NCI-H748 (cell line): ENCODE data around the gene TCF23.
A peak's percentile ranks its signal among the peaks of the same experiment; 100 is the strongest.
"Not testable (repeated sequence)": the region's sequence is repeated elsewhere in the genome, so short reads cannot be mapped to it uniquely, and the experiment has no call there.

Experiments used
- DNase-seq: peaks from one replicate; lab custom pipeline; 2025; ENCODE audit not compliant: unreplicated experiment; lab: John Stamatoyannopoulos, UW

The TCF23 gene

GRCh38 chr2:27154488-27154887 is 5.7 kb downstream of the TCF23 start:
- DNase-seq: no peak

GRCh38 chr2:27155069-27155520 is 6.3 kb downstream of the TCF23 start:
- no peak for DNase-seq

- no peak for DNase-seq
Measured at GRCh38 chr2:27158468-27158867, 9.7 kb downstream of the TCF23 start.

GRCh38 chr2:27159271-27159670 is 10.5 kb downstream of the TCF23 start:
- no peak for DNase-seq

- DNase-seq: no peak
Measured at GRCh38 chr2:27160191-27160590, 11.4 kb downstream of the TCF23 start.

- no peak for DNase-seq
Measured at GRCh38 chr2:27162151-27163121, 13.6 kb downstream of the TCF23 start.

GRCh38 chr2:27164960-27165763 is 16.4 kb downstream of the TCF23 start:
- DNase-seq: peak; percentile 24

- no peak for DNase-seq
Measured at GRCh38 chr2:27170581-27171337, 22.0 kb downstream of the TCF23 start.

GRCh38 chr2:27171351-27171848 is 22.6 kb downstream of the TCF23 start:
- DNase-seq: peak; percentile 40

- DNase-seq: no peak
Measured at GRCh38 chr2:27174638-27175037, 25.8 kb downstream of the TCF23 start.

- no peak for DNase-seq
Measured at GRCh38 chr2:27175330-27175729, 26.5 kb downstream of the TCF23 start.

GRCh38 chr2:27175781-27176180 is 27.0 kb downstream of the TCF23 start:
- DNase-seq: not testable (repeated sequence)

- DNase-seq: peak; percentile 7
Measured at GRCh38 chr2:27177441-27178351, 28.9 kb downstream of the TCF23 start.

- no peak for DNase-seq
Measured at GRCh38 chr2:27178469-27178868, 29.7 kb downstream of the TCF23 start.

GRCh38 chr2:27179344-27180000 is 30.7 kb downstream of the TCF23 start:
- DNase-seq: no peak

- DNase-seq: no peak
Measured at GRCh38 chr2:27182346-27182745, 33.5 kb downstream of the TCF23 start.

GRCh38 chr2:27184115-27184514 is 35.3 kb downstream of the TCF23 start:
- no peak for DNase-seq

- no peak for DNase-seq
Measured at GRCh38 chr2:27185331-27186026, 36.7 kb downstream of the TCF23 start.
